ENCODE measurements around the gene BLVRA.

Gene BLVRA

DNA sequence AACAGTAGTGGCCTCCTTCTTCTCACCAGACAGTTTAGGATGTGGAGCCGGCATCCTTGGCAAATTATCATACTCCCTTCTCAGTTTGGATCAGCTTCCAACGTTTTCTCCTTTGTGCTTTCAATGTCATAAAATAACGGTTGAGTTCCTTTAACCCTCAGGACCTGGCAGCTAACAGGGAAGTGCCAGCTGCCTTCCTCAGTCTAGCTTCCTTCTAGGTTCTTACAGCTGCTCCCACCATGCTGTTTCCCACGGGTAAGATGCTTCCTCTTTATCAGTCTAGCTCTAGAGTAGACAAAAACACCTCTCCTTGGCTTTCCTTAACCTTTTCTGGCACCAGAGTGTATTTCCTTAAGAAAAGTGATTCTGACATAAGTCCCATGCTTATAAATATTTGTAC is 33.2 kb downstream of the BLVRA start:
- H3K27ac ChIP-seq (ENCODE audit: low read length), result no peak overlapping the region
- no peak overlapping the region for H3K4me2 ChIP-seq (ENCODE audit: low read depth, low read length)
- no peaks in the 10 kb centered on the region for H3K36me3 ChIP-seq (replicated peaks; ENCODE audit: insufficient read depth, low read length)
- H3F3A ChIP-seq (ENCODE audit: insufficient read depth, low read length), result no peaks in the 10 kb centered on the region
- no peak for DNase-seq
- no peaks in the 10 kb centered on the region for H3K9me3 ChIP-seq (replicated peaks; ENCODE audit: insufficient read depth, low read length)
- H3K9me2 ChIP-seq (replicated peaks; ENCODE audit: insufficient read depth, low read length), result no peaks in the 10 kb centered on the region
- H3K4me3 ChIP-seq (ENCODE audit: low read length), result no peak overlapping the region
- no peaks in the 10 kb centered on the region for H3K4me1 ChIP-seq (ENCODE audit: low read length)
- H3K79me2 ChIP-seq (ENCODE audit: low read length), result no peaks in the 10 kb centered on the region
- H4K20me1 ChIP-seq (ENCODE audit: insufficient read depth, low read length), result no peaks in the 10 kb centered on the region
- no peak overlapping the region for H2AFZ ChIP-seq (ENCODE audit: low read length)
- H3K9ac ChIP-seq (ENCODE audit: low read length), result no peak overlapping the region
- no peaks in the 10 kb centered on the region for H3K27me3 ChIP-seq (replicated peaks; ENCODE audit: insufficient read depth, low read length)
- TF ChIP-seq EZH2 (optimal IDR thresholded peaks at IDR 0.05; ENCODE audit: low read depth, low read length), result no peak

DNA sequence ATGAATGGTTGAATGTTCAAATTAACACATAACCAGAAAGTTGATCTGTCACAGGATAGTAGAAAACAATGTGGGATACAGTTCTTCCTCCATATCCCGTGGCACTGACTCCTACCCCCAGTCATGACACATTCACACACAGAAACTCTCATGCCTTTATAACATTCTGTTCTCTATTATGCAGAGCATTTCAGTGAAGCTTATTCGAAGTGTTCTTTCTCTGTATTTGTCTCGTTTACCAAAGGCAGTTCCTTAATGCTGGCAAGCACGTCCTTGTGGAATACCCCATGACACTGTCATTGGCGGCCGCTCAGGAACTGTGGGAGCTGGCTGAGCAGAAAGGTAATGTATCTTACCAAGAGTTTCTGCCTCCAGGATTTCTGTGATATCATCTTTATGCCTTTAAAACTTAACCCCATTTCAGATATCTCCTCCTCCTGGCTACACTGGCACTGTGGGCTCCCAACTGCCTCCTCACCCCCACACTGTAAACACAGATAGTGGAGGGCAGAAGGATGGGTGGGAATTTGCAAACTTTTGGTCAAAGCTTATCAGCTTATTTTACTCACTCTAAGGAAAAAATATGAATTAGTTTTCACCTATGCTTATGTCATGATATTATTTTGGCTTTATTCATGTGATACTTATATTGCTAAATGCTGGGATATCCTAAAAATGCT is 34.1 kb downstream of the BLVRA start:
- Histone ChIP-seq H3K79me2 (ENCODE audit: low read length) (no peaks in the 10 kb centered on the region), H3K9ac (ENCODE audit: low read length) (no peak overlapping the region), H3K4me1 (ENCODE audit: low read length) (no peaks in the 10 kb centered on the region), H3K4me2 (ENCODE audit: low read depth, low read length) (no peak overlapping the region), H3K36me3 (replicated peaks; ENCODE audit: insufficient read depth, low read length) (no peaks in the 10 kb centered on the region), H3K27me3 (replicated peaks; ENCODE audit: insufficient read depth, low read length) (no peaks in the 10 kb centered on the region), H3K9me3 (replicated peaks; ENCODE audit: insufficient read depth, low read length) (no peaks in the 10 kb centered on the region), H3K27ac (ENCODE audit: low read length) (no peak overlapping the region), H2AFZ (ENCODE audit: low read length) (no peak overlapping the region), H4K20me1 (ENCODE audit: insufficient read depth, low read length) (no peaks in the 10 kb centered on the region), H3K9me2 (replicated peaks; ENCODE audit: insufficient read depth, low read length) (no peaks in the 10 kb centered on the region), H3K4me3 (ENCODE audit: low read length) (no peak overlapping the region), H3F3A (ENCODE audit: insufficient read depth, low read length) (no peaks in the 10 kb centered on the region)
- DNase-seq, result no peak
- TF ChIP-seq EZH2phosphoT487 (IDR thresholded peaks at IDR 0.05; ENCODE audit: low read length), result no peak
- TF ChIP-seq, protein P1, sequence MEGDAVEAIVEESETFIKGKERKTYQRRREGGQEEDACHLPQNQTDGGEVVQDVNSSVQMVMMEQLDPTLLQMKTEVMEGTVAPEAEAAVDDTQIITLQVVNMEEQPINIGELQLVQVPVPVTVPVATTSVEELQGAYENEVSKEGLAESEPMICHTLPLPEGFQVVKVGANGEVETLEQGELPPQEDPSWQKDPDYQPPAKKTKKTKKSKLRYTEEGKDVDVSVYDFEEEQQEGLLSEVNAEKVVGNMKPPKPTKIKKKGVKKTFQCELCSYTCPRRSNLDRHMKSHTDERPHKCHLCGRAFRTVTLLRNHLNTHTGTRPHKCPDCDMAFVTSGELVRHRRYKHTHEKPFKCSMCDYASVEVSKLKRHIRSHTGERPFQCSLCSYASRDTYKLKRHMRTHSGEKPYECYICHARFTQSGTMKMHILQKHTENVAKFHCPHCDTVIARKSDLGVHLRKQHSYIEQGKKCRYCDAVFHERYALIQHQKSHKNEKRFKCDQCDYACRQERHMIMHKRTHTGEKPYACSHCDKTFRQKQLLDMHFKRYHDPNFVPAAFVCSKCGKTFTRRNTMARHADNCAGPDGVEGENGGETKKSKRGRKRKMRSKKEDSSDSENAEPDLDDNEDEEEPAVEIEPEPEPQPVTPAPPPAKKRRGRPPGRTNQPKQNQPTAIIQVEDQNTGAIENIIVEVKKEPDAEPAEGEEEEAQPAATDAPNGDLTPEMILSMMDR (IDR thresholded peaks at IDR 0.05; ENCODE audit: low read length), result no peak
- no peak for TF ChIP-seq EZH2 (optimal IDR thresholded peaks at IDR 0.05; ENCODE audit: low read depth, low read length)

DNA sequence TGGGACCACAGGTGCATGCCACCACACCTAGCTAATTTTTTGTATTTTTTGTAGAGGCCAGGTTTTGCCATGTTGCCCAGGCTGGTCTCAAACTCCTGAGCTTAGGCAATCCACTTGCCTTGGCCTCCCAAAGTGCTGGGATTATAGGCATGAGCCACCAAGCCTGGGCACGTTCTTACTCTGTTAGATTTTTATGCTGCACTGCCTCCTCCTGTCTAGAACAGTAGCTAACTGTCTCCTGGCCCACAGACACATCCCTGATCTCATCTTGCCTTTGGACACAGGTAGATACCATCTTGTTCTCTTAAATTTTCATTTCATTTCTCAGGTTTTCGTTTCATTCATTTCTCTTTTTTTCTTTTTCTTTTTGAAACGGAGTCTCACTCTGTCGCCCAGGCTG is 41.1 kb downstream of the BLVRA start:
- no peak for DNase-seq
- no peak overlapping the region for H3K9ac ChIP-seq (ENCODE audit: low read length)
- no peak overlapping the region for H3K27ac ChIP-seq (ENCODE audit: low read length)
- no peaks in the 10 kb centered on the region for H3K9me3 ChIP-seq (replicated peaks; ENCODE audit: insufficient read depth, low read length)
- H3K79me2 ChIP-seq (ENCODE audit: low read length), result no peaks in the 10 kb centered on the region
- TF ChIP-seq, protein P1 (IDR thresholded peaks at IDR 0.05; ENCODE audit: low read length), result no peak
- no peak for TF ChIP-seq EZH2 (optimal IDR thresholded peaks at IDR 0.05; ENCODE audit: low read depth, low read length)
- H3K4me2 ChIP-seq (ENCODE audit: low read depth, low read length), result no peak overlapping the region
- no peaks in the 10 kb centered on the region for H3K4me1 ChIP-seq (ENCODE audit: low read length)
- H3K36me3 ChIP-seq (replicated peaks; ENCODE audit: insufficient read depth, low read length), result no peaks in the 10 kb centered on the region
- H3K4me3 ChIP-seq (ENCODE audit: low read length), result no peak overlapping the region
- H3F3A ChIP-seq (ENCODE audit: insufficient read depth, low read length), result no peaks in the 10 kb centered on the region
- no peaks in the 10 kb centered on the region for H4K20me1 ChIP-seq (ENCODE audit: insufficient read depth, low read length)
- H3K27me3 ChIP-seq (replicated peaks; ENCODE audit: insufficient read depth, low read length), result no peaks in the 10 kb centered on the region
- no peaks in the 10 kb centered on the region for H3K9me2 ChIP-seq (replicated peaks; ENCODE audit: insufficient read depth, low read length)
- H2AFZ ChIP-seq (ENCODE audit: low read length), result no peak overlapping the region

DNA sequence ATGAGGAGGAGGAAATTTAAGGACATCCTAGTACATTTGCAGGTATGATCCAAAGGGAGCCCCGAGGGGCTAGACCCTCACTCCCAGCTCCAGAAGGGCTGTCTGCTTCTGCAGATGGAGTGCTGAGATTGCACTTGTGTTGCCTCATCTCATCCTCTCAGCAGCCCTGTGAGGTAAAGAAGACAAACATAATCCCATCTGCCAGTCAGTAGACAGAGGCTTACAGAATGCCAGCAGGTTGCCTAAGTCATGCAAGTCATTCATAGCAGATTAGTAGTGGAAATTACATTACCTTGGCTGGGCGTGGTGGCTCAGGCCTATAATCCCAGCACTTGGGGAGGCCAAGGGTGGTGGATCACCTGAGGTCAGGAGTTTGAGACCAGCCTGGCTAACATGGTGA is 45.4 kb downstream of the BLVRA start:
- Histone ChIP-seq H2AFZ (ENCODE audit: low read length) (no peak overlapping the region), H3K4me3 (ENCODE audit: low read length) (no peak overlapping the region), H3K9me2 (replicated peaks; ENCODE audit: insufficient read depth, low read length) (no peaks in the 10 kb centered on the region), H3K27ac (ENCODE audit: low read length) (no peak overlapping the region), H3K4me2 (ENCODE audit: low read depth, low read length) (no peak overlapping the region), H3K36me3 (replicated peaks; ENCODE audit: insufficient read depth, low read length) (no peaks in the 10 kb centered on the region), H3K4me1 (ENCODE audit: low read length) (no peaks in the 10 kb centered on the region), H3K79me2 (ENCODE audit: low read length) (no peaks in the 10 kb centered on the region), H3K27me3 (replicated peaks; ENCODE audit: insufficient read depth, low read length) (no peaks in the 10 kb centered on the region), H3F3A (ENCODE audit: insufficient read depth, low read length) (no peaks in the 10 kb centered on the region), H3K9me3 (replicated peaks; ENCODE audit: insufficient read depth, low read length) (no peaks in the 10 kb centered on the region), H3K9ac (ENCODE audit: low read length) (no peak overlapping the region), H4K20me1 (ENCODE audit: insufficient read depth, low read length) (no peaks in the 10 kb centered on the region)
- TF ChIP-seq EZH2phosphoT487 (IDR thresholded peaks at IDR 0.05; ENCODE audit: low read length) (no peak), EZH2 (optimal IDR thresholded peaks at IDR 0.05; ENCODE audit: low read depth, low read length) (no peak)
- TF ChIP-seq, protein P1 (IDR thresholded peaks at IDR 0.05; ENCODE audit: low read length), result no peak
- DNase-seq, result no peak
